Naive thymus-derived CD4-positive, alpha-beta T cell (primary cell): ENCODE results near the gene TSFM. TPM values are rescaled to one million over a fixed set of nuclear protein-coding genes. Genes with fewer than 3 reads are reported as not detected.

Experiments used
- ATAC-seq: fragments of 150-1000 bp; cut with Tn5 transposase; 2 replicates; pipeline ENCODE4 v1.10.0; 2021; ENCODE audit warnings: mild to moderate bottlenecking, moderate library complexity
- CTCF ChIA-PET: fragments of 350-600 bp; sonication (Branson Sonifier 250); formaldehyde crosslinking; loops from one replicate; lab custom pipeline; 2021; ENCODE audit warnings: antibody characterized with exemption; lab: Charles Lee
- POLR2A ChIA-PET: fragments of 350-600 bp; sonication (Branson Sonifier 250); formaldehyde crosslinking; loops from one replicate; lab custom pipeline; 2021; ENCODE audit warnings: antibody characterized with exemption, inconsistent platforms; lab: Charles Lee
- DNase-seq, 9 donors: peaks; one replicate each; pipeline versions ENCODE4 v3.0.0 to v3.0.0-alpha.2; 2020 to 2022; ENCODE audit warnings: mixed read lengths in 1 of 9
- H3K27ac ChIP-seq: one replicate; pipeline ENCODE4 v1.7.0; 2013; ENCODE audit warnings: mild to moderate bottlenecking, low read depth, low read length, moderate library complexity
- H3K27me3 ChIP-seq, 2 donors: one replicate each; pipeline ENCODE4 v1.7.0; 2013; ENCODE audit warnings: low read length in 2 of 2, mild to moderate bottlenecking in 2 of 2, moderate library complexity in 2 of 2; ENCODE audit not compliant: control insufficient read depth in 2 of 2, insufficient read depth in 2 of 2
- H3K36me3 ChIP-seq, 3 experiments: 1 replicate in 2 of 3; 2 replicates in 1 of 3; pipeline ENCODE4 v1.7.0; 2013; ENCODE audit warnings: low read length in 3 of 3, mild to moderate bottlenecking in 3 of 3, moderate library complexity in 1 of 3; ENCODE audit not compliant: insufficient read depth in 3 of 3, control insufficient read depth in 2 of 3
- H3K4me1 ChIP-seq, 2 donors: one replicate each; pipeline ENCODE4 v1.7.0; 2013; ENCODE audit warnings: low read length in 2 of 2, mild to moderate bottlenecking in 2 of 2, moderate library complexity in 1 of 2; ENCODE audit not compliant: control insufficient read depth in 2 of 2, insufficient read depth in 2 of 2
- H3K4me3 ChIP-seq: 2 replicates; pipeline ENCODE4 v1.7.0; 2013; ENCODE audit warnings: mild to moderate bottlenecking, low read length
- H3K9me3 ChIP-seq, 3 experiments: 1 replicate in 2 of 3; 2 replicates in 1 of 3; pipeline ENCODE4 v1.7.0; 2013; ENCODE audit warnings: low read length in 3 of 3; ENCODE audit not compliant: control insufficient read depth in 2 of 3
- H3K27ac Mint-ChIP-seq, 9 donors: one replicate each; pipeline ENCODE4 v1.8.0; 2020 to 2022; ENCODE audit warnings: mixed read lengths in 9 of 9, mild to moderate bottlenecking in 8 of 9, moderate library complexity in 5 of 9, inconsistent platforms in 2 of 9
- H3K27me3 Mint-ChIP-seq, 5 donors: one replicate each; pipeline ENCODE4 v1.8.0; 2021 to 2022; ENCODE audit warnings: mixed read lengths in 5 of 5, mild to moderate bottlenecking in 1 of 5
- H3K36me3 Mint-ChIP-seq, 5 donors: one replicate each; pipeline ENCODE4 v1.8.0; 2020 to 2022; ENCODE audit warnings: mixed read lengths in 5 of 5, mild to moderate bottlenecking in 3 of 5, inconsistent platforms in 1 of 5
- H3K4me1 Mint-ChIP-seq, 7 donors: one replicate each; pipeline ENCODE4 v1.8.0; 2020 to 2022; ENCODE audit warnings: mixed read lengths in 7 of 7, mild to moderate bottlenecking in 3 of 7, inconsistent platforms in 1 of 7
- H3K4me3 Mint-ChIP-seq, 10 donors: one replicate each; pipeline ENCODE4 v1.8.0; 2020 to 2022; ENCODE audit warnings: mild to moderate bottlenecking in 10 of 10, mixed read lengths in 10 of 10, moderate library complexity in 6 of 10, inconsistent platforms in 2 of 10
- H3K9me3 Mint-ChIP-seq, 11 donors: one replicate each; pipeline ENCODE4 v1.8.0; 2020 to 2022; ENCODE audit warnings: mixed read lengths in 11 of 11, mild to moderate bottlenecking in 4 of 11, inconsistent platforms in 1 of 11, moderate library complexity in 1 of 11
- intact Hi-C, 2 donors: fragments of 100-400 bp; cut with micrococcal nuclease; formaldehyde crosslinking; loops; one replicate each; pipeline ENCODE4 v1.15.1; 2023
- polyA plus RNA-seq, 2 donors: library from polyadenylated mRNA; unstranded; fragments of 300-500 nt; fragmentation: Illumina TruSeq; gene quantifications; one replicate each; pipeline ENCODE4 v1.2.3, GENCODE V29; 2021
- total RNA-seq, 6 experiments: library from RNA in 5 of 6; stranded (reverse) in 5 of 6; gene quantifications; 1 replicate in 5 of 6; 2 replicates in 1 of 6; pipeline ENCODE4 v1.2.3 and lab custom pipeline; 2021 to 2026

The TSFM gene
- 10 to 100 TPM; 17.8 to 34.9 (median 22.3) TPM for total RNA-seq
- 10 to 100 TPM; 26.4 to 30.0 TPM for polyA plus RNA-seq
- 0.81 reads per million for total RNA-seq (lab: John Stamatoyannopoulos, UW)

GRCh38 chr12:57782608-57783465 is at the start of gene TSFM:
TSFM (plus strand) TSS chr12:57782787; CDS start chr12:57782802, 15 bp downstream.
- ChIA-PET CTCF (interaction anchor here (0.6 to 2.8 kb wide), 13 partner anchors 10 to 1429 kb away, joined by 3 to 10 read pairs (median 3); partner anchors contain the start of genes EEF1AKMT3 and METTL1), POLR2A (interaction anchor here (0.6 to 2.6 kb wide), 10 partner anchors 11 to 159 kb away, joined by 3 to 8 read pairs (median 7); partner anchors contain the start of genes ATP23, EEF1AKMT3 and METTL1)
- no peaks in the 10 kb centered on the region for H3K27me3 ChIP-seq
- peak; percentile 90 to 97 (median 95) for DNase-seq
- Mint-ChIP-seq H3K9me3 (peaks cover 0 to 8% (median 0%) of the 10 kb centered on the region in 11 donors), H3K36me3 (peaks cover 5 to 15% (median 11%) of the 10 kb centered on the region in 5 donors), H3K4me3 (peak within 1 kb of the TSS; percentile 96 to 100 (median 99)), H3K4me1 (peaks cover 23 to 65% (median 48%) of the 10 kb centered on the region in 7 donors), H3K27me3 (no peaks in the 10 kb centered on the region), H3K27ac (peak within 1 kb of the TSS; percentile 95 to 100 (median 99))
- peaks cover 10 to 31% (median 17%) of the 10 kb centered on the region in 3 experiments for H3K36me3 ChIP-seq
- H3K4me1 ChIP-seq: peaks cover 36 to 40% of the 10 kb centered on the region in 2 donors
- H3K4me3 ChIP-seq: peak within 1 kb of the TSS; percentile 97
- intact Hi-C loops: loop anchor here (1.0 to 2.0 kb wide), 7 partner anchors 11 to 122 kb away; partner anchors contain the start of genes CDK4 (in 2 of the 2), EEF1AKMT3 (in 2 of the 2), METTL1 (in 2 of the 2) and CTDSP2 (in 1 of the 2)
- no peaks in the 10 kb centered on the region for H3K9me3 ChIP-seq
- peak within 1 kb of the TSS; percentile 85 for H3K27ac ChIP-seq
- ATAC-seq: peak; percentile 99

DNA sequence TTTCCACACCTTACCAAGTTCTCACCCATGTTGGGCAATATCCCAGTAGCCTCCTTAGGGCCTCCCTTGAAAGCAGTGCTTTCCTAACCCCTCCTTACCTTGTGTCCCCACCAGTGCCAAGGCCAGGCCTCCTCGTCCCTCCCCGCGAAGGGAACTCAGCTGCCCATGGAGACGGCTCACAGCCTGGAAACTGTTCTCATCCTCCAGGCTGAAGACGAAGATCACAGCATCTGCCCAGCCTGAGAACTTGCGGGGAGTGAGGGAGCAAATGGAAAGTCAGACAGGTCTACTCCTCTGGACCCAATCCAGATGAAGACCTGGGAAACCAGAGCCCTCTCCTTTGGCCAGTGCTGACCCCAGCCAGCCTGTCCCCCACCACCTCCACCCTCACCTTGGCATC is 48.7 kb upstream of the TSFM start:
- peaks cover 0 to 2% of the 10 kb centered on the region in 2 donors for H3K4me1 ChIP-seq
- H3K36me3 ChIP-seq: peaks cover 39 to 92% (median 41%) of the 10 kb centered on the region in 3 experiments
- H3K4me3 ChIP-seq: no peak overlapping the region
- ATAC-seq: no peak
- no peaks in the 10 kb centered on the region for H3K27me3 ChIP-seq
- DNase-seq: no peak
- Mint-ChIP-seq H3K9me3 (no peaks in the 10 kb centered on the region), H3K27ac (peak overlapping the region in 2 of 9 donors; percentile 14 to 68), H3K4me3 (no peak overlapping the region), H3K4me1 (peaks cover 6 to 20% (median 17%) of the 10 kb centered on the region in 7 donors), H3K36me3 (peaks cover 9 to 55% (median 20%) of the 10 kb centered on the region in 5 donors), H3K27me3 (no peaks in the 10 kb centered on the region)
- intact Hi-C loops: no loop called here
- H3K27ac ChIP-seq: no peak overlapping the region
- ChIA-PET POLR2A (interaction anchor here (2.0 kb wide), 1 partner anchor 11 kb away, joined by 5 read pairs; no protein-coding TSS in a partner anchor), CTCF (no interaction called here)
- no peaks in the 10 kb centered on the region for H3K9me3 ChIP-seq

GRCh38 chr12:57734591-57734990 is 48.0 kb upstream of the TSFM start:
- Mint-ChIP-seq H3K27me3 (no peaks in the 10 kb centered on the region), H3K27ac (peak overlapping the region in 8 of 9 donors; percentile 39 to 92 (median 61)), H3K36me3 (peaks cover 9 to 58% (median 20%) of the 10 kb centered on the region in 5 donors), H3K9me3 (no peaks in the 10 kb centered on the region), H3K4me1 (peaks cover 12 to 27% (median 23%) of the 10 kb centered on the region in 7 donors), H3K4me3 (no peak overlapping the region)
- DNase-seq: no peak
- no peaks in the 10 kb centered on the region for H3K9me3 ChIP-seq
- H3K27ac ChIP-seq: peak overlapping the region; percentile 28
- peaks cover 36 to 92% (median 39%) of the 10 kb centered on the region in 3 experiments for H3K36me3 ChIP-seq
- ATAC-seq: no peak
- H3K27me3 ChIP-seq: no peaks in the 10 kb centered on the region
- ChIA-PET CTCF (interaction anchor here (0.9 kb wide), 2 partner anchors 25 to 62 kb away, joined by 3 to 5 read pairs; no protein-coding TSS in a partner anchor), POLR2A (interaction anchor here (1.4 kb wide), 1 partner anchor 10 kb away, joined by 4 read pairs; no protein-coding TSS in a partner anchor)
- peaks cover 3 to 8% of the 10 kb centered on the region in 2 donors for H3K4me1 ChIP-seq
- intact Hi-C loops: no loop called here
- H3K4me3 ChIP-seq: no peak overlapping the region

DNA sequence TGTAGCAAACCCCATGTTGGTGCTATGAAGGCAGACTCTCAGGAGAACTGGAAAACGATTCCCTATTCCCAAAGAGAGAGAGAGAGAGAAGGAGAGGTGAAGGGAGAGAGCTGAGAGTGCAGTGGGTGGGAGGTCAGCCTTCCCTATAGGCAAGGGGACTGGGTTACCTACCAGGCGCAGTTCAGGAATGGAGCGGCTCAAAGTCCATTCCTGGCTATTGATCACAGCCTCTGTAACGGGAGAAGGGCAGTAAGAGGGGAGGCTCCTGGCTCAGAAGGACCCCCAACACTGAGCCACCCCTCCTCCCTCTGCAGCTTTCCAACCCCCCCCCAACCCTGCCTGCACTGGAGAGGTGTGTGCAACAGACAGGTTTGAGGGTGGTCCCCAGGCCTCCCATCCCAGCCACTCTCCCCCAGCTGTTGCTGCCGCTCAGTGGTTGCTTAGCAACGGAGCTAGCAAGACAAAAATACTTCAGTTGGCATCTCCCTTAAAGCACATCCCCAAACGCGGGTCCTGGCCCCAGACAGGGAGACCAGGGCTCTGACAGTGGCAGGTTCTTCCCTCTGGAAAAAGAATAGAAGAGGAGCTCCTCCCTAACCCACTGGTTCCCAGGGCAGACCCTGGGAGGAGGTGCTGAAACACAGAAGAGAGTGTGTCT is 47.3 kb upstream of the TSFM start:
- intact Hi-C loops: no loop called here
- Mint-ChIP-seq H3K9me3 (no peaks in the 10 kb centered on the region), H3K36me3 (peaks cover 9 to 51% (median 16%) of the 10 kb centered on the region in 5 donors), H3K27ac (peak overlapping the region in 8 of 9 donors; percentile 39 to 92 (median 66)), H3K4me1 (peaks cover 13 to 34% (median 25%) of the 10 kb centered on the region in 7 donors), H3K27me3 (no peaks in the 10 kb centered on the region), H3K4me3 (no peak overlapping the region)
- CTCF ChIA-PET: interaction anchor here (0.9 kb wide), 2 partner anchors 24 to 62 kb away, joined by 3 to 5 read pairs; no protein-coding TSS in a partner anchor
- peak overlapping the region; percentile 38 for H3K27ac ChIP-seq
- H3K27me3 ChIP-seq: no peaks in the 10 kb centered on the region
- POLR2A ChIA-PET: interaction anchor here (1.4 kb wide), 1 partner anchor 11 kb away, joined by 4 read pairs; no protein-coding TSS in a partner anchor
- DNase-seq: no peak
- H3K4me3 ChIP-seq: no peak overlapping the region
- H3K36me3 ChIP-seq: peaks cover 32 to 89% (median 35%) of the 10 kb centered on the region in 3 experiments
- ATAC-seq: no peak
- peaks cover 11 to 16% of the 10 kb centered on the region in 2 donors for H3K4me1 ChIP-seq
- no peaks in the 10 kb centered on the region for H3K9me3 ChIP-seq

DNA sequence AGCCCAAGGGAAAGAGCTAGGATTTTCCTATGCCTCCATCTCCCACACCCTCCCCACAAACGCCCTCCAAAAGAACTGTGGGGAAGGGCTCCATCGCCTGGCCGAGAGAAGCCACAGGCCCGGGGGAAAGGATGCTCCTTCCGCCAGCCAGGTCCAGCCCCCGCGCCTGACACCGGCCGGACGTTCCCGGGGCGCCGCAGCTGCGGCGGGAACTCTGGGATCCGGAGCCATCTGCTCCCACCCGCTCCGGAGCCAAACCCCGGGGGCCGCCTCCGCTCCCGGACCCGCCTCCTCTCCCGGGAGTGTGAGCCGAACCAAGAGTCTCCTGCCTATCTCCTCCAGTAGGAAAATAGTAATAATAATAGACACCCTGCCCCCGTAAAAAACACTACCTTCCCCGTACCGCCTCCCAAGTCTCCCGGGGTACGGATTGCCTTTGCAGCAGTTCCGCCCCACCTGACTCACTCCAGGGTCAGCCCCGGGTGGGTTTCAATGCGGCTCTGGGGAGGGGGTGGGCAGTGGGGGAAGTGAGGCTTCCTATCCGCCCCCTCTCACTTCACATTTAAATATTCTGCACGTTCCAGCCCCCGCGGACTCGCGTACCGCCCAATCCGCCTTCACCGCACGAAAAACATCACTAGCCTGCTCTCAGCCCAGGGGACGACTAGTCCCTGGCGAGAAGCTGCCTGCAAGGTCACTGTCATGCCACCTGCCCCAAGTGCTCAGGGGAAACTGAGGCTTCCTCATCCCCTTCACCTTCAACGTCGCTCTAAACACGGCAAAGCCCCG is 46.4 kb upstream of the TSFM start:
- Mint-ChIP-seq H3K27ac (peak overlapping the region in 4 of 9 donors; percentile 23 to 78 (median 54)), H3K9me3 (peaks cover 0 to 2% (median 0%) of the 10 kb centered on the region in 11 donors), H3K4me3 (no peak overlapping the region), H3K27me3 (no peaks in the 10 kb centered on the region), H3K4me1 (peaks cover 21 to 42% (median 32%) of the 10 kb centered on the region in 7 donors), H3K36me3 (peaks cover 9 to 42% (median 15%) of the 10 kb centered on the region in 5 donors)
- Histone ChIP-seq H3K4me3 (no peak overlapping the region), H3K4me1 (peaks cover 16 to 22% of the 10 kb centered on the region in 2 donors), H3K9me3 (no peaks in the 10 kb centered on the region), H3K27ac (peak overlapping the region; percentile 38), H3K36me3 (peaks cover 23 to 81% (median 27%) of the 10 kb centered on the region in 3 experiments), H3K27me3 (no peaks in the 10 kb centered on the region)
- CTCF ChIA-PET: interaction anchor here (0.6 kb wide), 1 partner anchor 66 kb away, joined by 3 read pairs; no protein-coding TSS in a partner anchor
- POLR2A ChIA-PET: no interaction called here
- DNase-seq (no peak), ATAC-seq (no peak)
- intact Hi-C loops: no loop called here
